K562 (cell line): ENCODE results near the gene LHB. TPM values are rescaled to one million over a fixed set of nuclear protein-coding genes. Genes with fewer than 3 reads are reported as not detected.
"Not testable (repeated sequence)": the region's sequence is repeated elsewhere in the genome, so short reads cannot be mapped to it uniquely, and the experiment has no call there.

Experiments used
- ATAC-seq: fragments of 200-7000 bp; cut with Tn5 transposase; 3 replicates; pipeline ENCODE4 v1.9.1; 2020; ENCODE audit warnings: moderate library complexity
- BruUV-seq: library from RNA; stranded (reverse); fragments of 400-500 nt; replicated peaks from 2 replicates; lab custom pipeline; 2021; lab: Mats Ljungman, UMichigan
- CTCF ChIA-PET: fragments of 300-600 bp; formaldehyde crosslinking; extraction: SDS; loops from one replicate; lab custom pipeline; 2021; ENCODE audit warnings: low intra/inter-chr PET ratio; lab: Yijun Ruan, JAX
- POLR2A ChIA-PET: fragments of 300-600, 350-650 bp; sonication (Branson Sonifier 250); formaldehyde crosslinking; extraction: SDS; loops from one replicate; lab custom pipeline; 2021; ENCODE audit warnings: antibody characterized with exemption, inconsistent platforms; lab: Yijun Ruan, JAX
- DNase-seq, 4 experiments: peaks; one replicate each; pipeline versions ENCODE4 v3.0.0 to v3.0.0-alpha.2; 2011 to 2018; ENCODE audit warnings: low spot score in 3 of 4, mixed read lengths in 3 of 4; ENCODE audit errors: extremely low read depth in 1 of 4
- FAIRE-seq: peaks from 2 replicates; lab custom pipeline; 2011; peaks lifted over from hg19 to GRCh38; lab: Jason Lieb, UNC
- H2AFZ ChIP-seq: 2 replicates; pipeline ENCODE4 v1.6.0; 2011; ENCODE audit warnings: low read depth, low read length, control low read depth, inconsistent platforms
- H3K27ac ChIP-seq: fragments of 200-600 bp; 3 replicates; pipeline ENCODE4 v1.8.0; 2011; ENCODE audit warnings: low read depth, mild to moderate bottlenecking, control low read depth, inconsistent platforms, low read length, moderate library complexity, mixed read lengths; ENCODE audit errors: extremely low read depth
- H3K27me3 ChIP-seq, 2 experiments: fragments of 300-600 bp in 1 of 2; 2 replicates in 1 of 2; 3 replicates in 1 of 2; pipeline versions ENCODE4 v1.6.0 to v1.8.0; 2011; ENCODE audit warnings: inconsistent platforms in 2 of 2, low read length in 2 of 2, mild to moderate bottlenecking in 1 of 2, mixed read lengths in 1 of 2, moderate library complexity in 1 of 2; ENCODE audit not compliant: control insufficient read depth in 2 of 2, insufficient read depth in 2 of 2
- H3K36me3 ChIP-seq: fragments of 300-600 bp; 3 replicates; pipeline ENCODE4 v1.8.0; 2011; ENCODE audit warnings: mild to moderate bottlenecking, low read length, inconsistent platforms; ENCODE audit not compliant: control insufficient read depth, insufficient read depth
- H3K4me1 ChIP-seq, 2 experiments: fragments of 200-600 bp in 1 of 2; replicated peaks in 1 of 2; 2 replicates in 1 of 2; 3 replicates in 1 of 2; pipeline versions ENCODE4 v1.5.1 to v1.8.0; 2011; ENCODE audit warnings: inconsistent platforms in 2 of 2, low read length in 2 of 2, mild to moderate bottlenecking in 1 of 2, mixed read lengths in 1 of 2, moderate library complexity in 1 of 2; ENCODE audit not compliant: control insufficient read depth in 2 of 2, insufficient read depth in 2 of 2
- H3K4me2 ChIP-seq: 2 replicates; pipeline ENCODE4 v1.6.1; 2011; ENCODE audit warnings: low read length, control low read depth, inconsistent platforms, mixed read lengths; ENCODE audit not compliant: insufficient read depth
- H3K4me3 ChIP-seq: fragments of 200-600 bp; sonication (generic), shearing (Covaris generic); 2 replicates; pipeline ENCODE4 v1.5.1; 2016; ENCODE audit warnings: control low read depth, inconsistent platforms
- H3K79me2 ChIP-seq: fragments of 200-600 bp; 3 replicates; pipeline ENCODE4 v1.8.0; 2011; ENCODE audit warnings: low read length, inconsistent platforms; ENCODE audit not compliant: control insufficient read depth, insufficient read depth
- H3K9ac ChIP-seq, 2 experiments: 2 replicates each; pipeline versions ENCODE4 v1.6.0 to v1.6.1; 2011; ENCODE audit warnings: low read depth in 2 of 2, low read length in 2 of 2, control low read depth in 1 of 2, inconsistent platforms in 1 of 2, mild to moderate bottlenecking in 1 of 2, mixed read lengths in 1 of 2; ENCODE audit not compliant: insufficient read depth in 1 of 2
- H3K9me1 ChIP-seq: one replicate; pipeline ENCODE4 v1.6.0; 2011; ENCODE audit warnings: inconsistent platforms, mild to moderate bottlenecking, low read length, moderate library complexity; ENCODE audit not compliant: control insufficient read depth, insufficient read depth
- H3K9me3 ChIP-seq: replicated peaks from 2 replicates; pipeline ENCODE4 v1.5.1; 2011; ENCODE audit warnings: low read depth, low read length, inconsistent platforms; ENCODE audit not compliant: control insufficient read depth, insufficient read depth
- H4K20me1 ChIP-seq: replicated peaks from 2 replicates; pipeline ENCODE4 v1.6.1; 2011; ENCODE audit warnings: low read length, inconsistent platforms, mixed read lengths; ENCODE audit not compliant: control insufficient read depth, insufficient read depth
- CREM ChIP-seq: IDR thresholded peaks from 2 replicates; pipeline ENCODE4 v1.6.1; 2014; ENCODE audit warnings: antibody characterized with exemption, low read depth
- WGBS: fragments of 100-300 bp; shearing (Covaris generic); methylation state at CpG from one replicate; pipeline ENCODE4 v1.1.6; 2016; ENCODE audit warnings: low coverage, mixed read lengths; ENCODE audit not compliant: insufficient coverage; ENCODE audit errors: missing lambda C conversion rate; 5-methylcytosine and 5-hydroxymethylcytosine counted together
- in situ Hi-C: fragments of 300-500 bp; cut with MboI; formaldehyde crosslinking; loops from 4 replicates; pipeline ENCODE4 v1.15.0; 2018; ENCODE audit warnings: inconsistent platforms, mixed read lengths
- intact Hi-C: fragments of 100-400 bp; cut with micrococcal nuclease; formaldehyde crosslinking; loops from 2 replicates; pipeline ENCODE4 v1.14.2; 2022
- polyA plus RNA-seq, 8 experiments: library from polyadenylated mRNA; depleted of rRNA in 4 of 8; stranded (reverse) in 5 of 8; unstranded in 3 of 8; fragments of >200 nt; fragmentation: Nextera tagmentation in 2 of 8; fragmentation: Illumina TruSeq in 1 of 8; extraction: Ambion mirVana in 2 of 8; extraction: Trizol in 1 of 8; gene quantifications; 2 replicates each; pipeline versions ENCODE4 v1.2.1 to v1.2.3, GENCODE V29; 2011 to 2014; ENCODE audit warnings: inconsistent platforms in 1 of 8, missing spikeins in 1 of 8
- total RNA-seq, 7 experiments: library from RNA; depleted of rRNA in 6 of 7; stranded (reverse); fragments of >200 nt in 6 of 7; fragmentation: Illumina TruSeq in 2 of 7; extraction: Trizol in 2 of 7; gene quantifications; 2 replicates each; pipeline versions ENCODE4 v1.2.1 to v1.2.3, GENCODE V29; 2011 to 2021; ENCODE audit warnings: low replicate concordance in 1 of 7

The LHB gene
- total and polyA plus RNA-seq, 9 of the 15 experiments (the other 6 are each of a cell fraction or from before 2014, with no cell fraction given): 0.54 TPM; not detected in 8

GRCh38 chr19:49050376-49051033 lies 33.6 kb upstream of the LHB start:
- H3K4me2 ChIP-seq, DNase-seq, in situ Hi-C loops, FAIRE-seq, H3K27ac ChIP-seq, BruUV-seq, CTCF ChIA-PET, H2AFZ ChIP-seq, H3K9ac ChIP-seq, H3K9me3 ChIP-seq, H4K20me1 ChIP-seq, H3K36me3 ChIP-seq, H3K4me1 ChIP-seq, POLR2A ChIA-PET, H3K4me3 ChIP-seq, intact Hi-C loops, H3K9me1 ChIP-seq, ATAC-seq, H3K79me2 ChIP-seq: not testable (repeated sequence)
- 7% methylated on average over 22 of the region's 24 CpGs for WGBS
- TF ChIP-seq CREM: 0 out of 2 replicates have a peak, but pooled peaks have one; percentile 19
- H3K27me3 ChIP-seq: peaks cover 0 to 11% of the 10 kb centered on the region in 2 experiments; a peak in 2 of 5 replicates

GRCh38 chr19:49049834-49050233 lies 32.9 kb upstream of the LHB start:
- H2AFZ ChIP-seq, H3K27ac ChIP-seq, BruUV-seq, H3K9me3 ChIP-seq, ATAC-seq, DNase-seq, H3K4me3 ChIP-seq, CTCF ChIA-PET, H3K27me3 ChIP-seq, H4K20me1 ChIP-seq, H3K4me2 ChIP-seq, FAIRE-seq, H3K79me2 ChIP-seq, intact Hi-C loops, H3K9me1 ChIP-seq, H3K4me1 ChIP-seq, H3K9ac ChIP-seq, in situ Hi-C loops, H3K36me3 ChIP-seq, POLR2A ChIA-PET: not testable (repeated sequence)
- 3% methylated on average over 2 of the region's 4 CpGs for WGBS

- CTCF ChIA-PET, intact Hi-C loops, H2AFZ ChIP-seq, H3K9me1 ChIP-seq, in situ Hi-C loops, H3K4me1 ChIP-seq, H4K20me1 ChIP-seq, FAIRE-seq, H3K4me2 ChIP-seq, H3K79me2 ChIP-seq, H3K9ac ChIP-seq, H3K9me3 ChIP-seq, BruUV-seq, H3K27me3 ChIP-seq, ATAC-seq, DNase-seq, H3K36me3 ChIP-seq, H3K4me3 ChIP-seq, H3K27ac ChIP-seq, POLR2A ChIA-PET: not testable (repeated sequence)
- 9% methylated on average over 10 of the region's 12 CpGs for WGBS
These were observed 32.1 kb upstream of the LHB start, which contains the start of gene CGB8 for GRCh38 chr19:49049011-49049410. TSS of gene CGB8 (minus strand) at chr19:49049111. CDS start at chr19:49048739, 372 bp downstream.
